Tibial nerve (tissue), 4 donors: ENCODE measurements around the gene SHTN1. TPM values are rescaled to one million over a fixed set of nuclear protein-coding genes. Genes with fewer than 3 reads are reported as not detected.

Source experiments
- DNase-seq, 2 donors: peaks; one replicate each; pipeline ENCODE4 v3.0.0-alpha.2; 2019; ENCODE audit warnings: low spot score in 2 of 2
- H3K27ac ChIP-seq, 4 donors: fragments of 200-600 bp; sonication (generic) in 3 of 4; one replicate each; pipeline ENCODE4 v1.5.1; 2017 to 2019; ENCODE audit warnings: mild to moderate bottlenecking in 1 of 4
- H3K27me3 ChIP-seq, 2 donors: fragments of 200-600 bp; sonication (generic) in 1 of 2; one replicate each; pipeline versions ENCODE4 v1.5.1 to v1.6.0; 2017 to 2019
- H3K36me3 ChIP-seq, 3 donors: fragments of 200-600 bp; sonication (generic); one replicate each; pipeline ENCODE4 v1.5.1; 2018 to 2019
- H3K4me1 ChIP-seq, 4 donors: fragments of 200-600 bp; sonication (generic) in 3 of 4; one replicate each; pipeline ENCODE4 v1.5.1; 2017 to 2019
- H3K4me3 ChIP-seq, 4 donors: fragments of 200-600 bp; sonication (generic) in 3 of 4; one replicate each; pipeline ENCODE4 v1.5.1; 2017 to 2019; ENCODE audit warnings: mild to moderate bottlenecking in 1 of 4, moderate library complexity in 1 of 4
- H3K9me3 ChIP-seq, 4 donors: fragments of 200-600 bp; sonication (generic) in 3 of 4; one replicate each; pipeline ENCODE4 v1.5.1; 2017 to 2019
- EP300 ChIP-seq, 2 donors: sonication (generic); formaldehyde crosslinking; IDR thresholded peaks; one replicate each; pipeline ENCODE4 v1.6.1; 2017; ENCODE audit warnings: antibody characterized with exemption in 2 of 2, mild to moderate bottlenecking in 1 of 2
- POLR2A ChIP-seq, 2 donors: fragments of 450-650 bp; IDR thresholded peaks; one replicate each; pipeline ENCODE4 v1.6.1; 2017; ENCODE audit warnings: antibody characterized with exemption in 2 of 2, mild to moderate bottlenecking in 2 of 2, moderate library complexity in 2 of 2
- WGBS, 2 donors: methylation state at CpG; one replicate each; pipeline ENCODE4 v1.1.5; 2018; 5-methylcytosine and 5-hydroxymethylcytosine counted together
- total RNA-seq, 4 donors: library from RNA; depleted of rRNA; stranded (reverse); fragments of >200 nt; gene quantifications; one replicate each; pipeline ENCODE4 v1.1.0, GENCODE V29; 2016
- TF ChIP-seq, protein P1 (sequence below), 5 experiments: fragments of 200-600 bp in 3 of 5; fragments of 450-650 bp in 2 of 5; sonication (generic) in 3 of 5; IDR thresholded peaks; one replicate each; pipeline ENCODE4 v1.5.1; 2016 to 2019; ENCODE audit warnings: antibody characterized with exemption in 5 of 5, mild to moderate bottlenecking in 3 of 5, moderate library complexity in 2 of 5

Gene SHTN1
- total RNA-seq, 4 donors from 2014 or later: 9.2 to 16.3 (median 15.4) TPM

DNA sequence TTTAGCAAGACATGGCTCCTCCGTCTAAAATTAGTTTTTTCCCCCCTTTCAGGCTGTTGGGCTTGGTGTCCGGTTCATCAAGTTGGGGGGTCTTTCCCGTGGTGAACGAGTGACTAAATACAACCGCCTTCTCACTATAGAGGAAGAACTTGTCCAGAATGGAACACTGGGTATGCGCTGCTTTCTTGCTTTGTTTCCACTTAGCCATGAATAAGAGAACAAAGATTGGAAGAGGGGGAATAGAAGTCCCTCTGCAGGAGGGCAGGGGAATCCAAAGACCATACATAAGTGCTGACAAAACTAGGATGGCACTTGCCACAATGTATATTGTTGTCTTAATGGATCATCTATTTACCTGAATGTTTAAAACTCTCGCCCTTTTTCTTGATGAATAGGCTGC, 125.2 kb downstream of the SHTN1 start:
- Histone ChIP-seq H3K4me1 (no peaks in the 10 kb centered on the region), H3K27ac (no peak overlapping the region), H3K9me3 (no peaks in the 10 kb centered on the region), H3K27me3 (no peaks in the 10 kb centered on the region), H3K36me3 (no peaks in the 10 kb centered on the region), H3K4me3 (no peak overlapping the region)
- 58 to 69% methylated on average over 7 of the region's 7 CpGs for WGBS, 2 donors
- DNase-seq: no peak
- TF ChIP-seq EP300 (IDR thresholded peaks at IDR 0.05): no peak

DNA sequence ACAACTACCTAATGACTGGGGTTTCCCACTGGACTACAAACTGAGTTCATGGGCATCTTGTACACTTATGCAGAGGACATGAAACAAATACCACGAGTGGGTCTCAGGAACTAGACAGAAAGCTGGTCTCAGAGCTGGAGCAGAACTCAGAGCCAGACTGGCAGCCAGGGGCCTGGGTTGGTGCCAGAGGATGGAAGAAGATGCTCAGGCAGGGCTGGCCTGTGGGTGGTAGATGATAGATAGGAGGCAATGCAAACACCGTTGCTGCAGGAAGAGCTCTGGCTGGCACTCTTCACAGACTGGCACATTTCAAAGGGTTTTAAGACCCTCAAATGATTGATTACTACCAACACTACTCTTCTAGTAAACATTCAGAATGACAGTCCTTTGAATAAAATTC, 126.9 kb downstream of the SHTN1 start:
- DNase-seq: no peak
- TF ChIP-seq POLR2A (IDR thresholded peaks at IDR 0.05) (no peak), EP300 (IDR thresholded peaks at IDR 0.05) (no peak)
- TF ChIP-seq, protein P1, sequence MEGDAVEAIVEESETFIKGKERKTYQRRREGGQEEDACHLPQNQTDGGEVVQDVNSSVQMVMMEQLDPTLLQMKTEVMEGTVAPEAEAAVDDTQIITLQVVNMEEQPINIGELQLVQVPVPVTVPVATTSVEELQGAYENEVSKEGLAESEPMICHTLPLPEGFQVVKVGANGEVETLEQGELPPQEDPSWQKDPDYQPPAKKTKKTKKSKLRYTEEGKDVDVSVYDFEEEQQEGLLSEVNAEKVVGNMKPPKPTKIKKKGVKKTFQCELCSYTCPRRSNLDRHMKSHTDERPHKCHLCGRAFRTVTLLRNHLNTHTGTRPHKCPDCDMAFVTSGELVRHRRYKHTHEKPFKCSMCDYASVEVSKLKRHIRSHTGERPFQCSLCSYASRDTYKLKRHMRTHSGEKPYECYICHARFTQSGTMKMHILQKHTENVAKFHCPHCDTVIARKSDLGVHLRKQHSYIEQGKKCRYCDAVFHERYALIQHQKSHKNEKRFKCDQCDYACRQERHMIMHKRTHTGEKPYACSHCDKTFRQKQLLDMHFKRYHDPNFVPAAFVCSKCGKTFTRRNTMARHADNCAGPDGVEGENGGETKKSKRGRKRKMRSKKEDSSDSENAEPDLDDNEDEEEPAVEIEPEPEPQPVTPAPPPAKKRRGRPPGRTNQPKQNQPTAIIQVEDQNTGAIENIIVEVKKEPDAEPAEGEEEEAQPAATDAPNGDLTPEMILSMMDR (IDR thresholded peaks at IDR 0.05): no peak
- 81 to 86% methylated on average over 2 of the region's 2 CpGs for WGBS, 2 donors
- Histone ChIP-seq H3K4me1 (no peaks in the 10 kb centered on the region), H3K27ac (no peak overlapping the region), H3K27me3 (no peaks in the 10 kb centered on the region), H3K4me3 (no peak overlapping the region), H3K9me3 (no peaks in the 10 kb centered on the region), H3K36me3 (no peaks in the 10 kb centered on the region)

DNA sequence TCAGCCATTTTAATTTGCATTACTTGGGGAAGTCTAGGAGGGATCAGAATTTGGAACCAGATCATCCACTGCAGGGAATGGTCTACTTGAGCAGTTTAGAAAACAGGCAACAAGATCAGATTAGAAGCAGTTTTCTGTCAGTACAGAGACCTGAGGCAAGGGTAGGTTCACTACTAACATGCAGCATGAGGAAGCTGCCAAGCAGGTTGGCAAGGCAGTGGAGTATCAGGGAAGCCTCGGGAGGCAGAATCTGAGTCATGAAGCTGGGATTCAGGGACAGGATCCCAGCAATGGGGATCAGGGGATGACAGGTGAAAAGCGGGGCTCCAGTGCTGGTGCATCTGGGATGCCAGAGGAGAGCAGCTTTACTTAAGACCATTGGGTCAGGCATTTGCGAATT, 127.6 kb downstream of the SHTN1 start:
- Histone ChIP-seq H3K4me3 (no peak overlapping the region), H3K36me3 (no peaks in the 10 kb centered on the region), H3K27me3 (no peaks in the 10 kb centered on the region), H3K4me1 (no peaks in the 10 kb centered on the region), H3K9me3 (no peaks in the 10 kb centered on the region), H3K27ac (no peak overlapping the region)
- no peak for DNase-seq
- WGBS, 2 donors: 91 to 97% methylated on average over 3 of the region's 3 CpGs
- TF ChIP-seq, protein P1 (IDR thresholded peaks at IDR 0.05): no peak

DNA sequence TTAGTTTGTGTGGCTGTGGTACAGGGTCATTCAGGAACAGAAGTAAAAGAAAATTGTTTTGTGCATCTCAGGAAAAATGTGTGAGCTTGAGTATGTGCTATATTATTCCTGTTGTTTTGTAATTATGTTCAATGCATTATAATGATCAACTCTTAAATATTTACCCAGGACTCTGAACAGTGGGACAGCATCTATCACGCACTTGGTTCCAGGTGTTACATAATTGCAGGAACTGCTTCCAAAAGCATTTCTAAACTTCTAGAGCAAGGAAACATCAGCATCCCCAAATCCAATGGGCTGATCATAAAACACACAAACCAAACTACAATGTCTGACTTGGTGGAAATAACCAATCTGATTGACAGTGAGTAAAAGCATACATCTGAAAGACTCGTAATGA, 129.1 kb downstream of the SHTN1 start:
- 96 to 97% methylated on average over 2 of the region's 2 CpGs for WGBS, 2 donors
- H3K9me3 ChIP-seq: no peaks in the 10 kb centered on the region
- H3K27ac ChIP-seq: no peak overlapping the region
- H3K27me3 ChIP-seq: no peaks in the 10 kb centered on the region
- H3K4me3 ChIP-seq: no peak overlapping the region
- H3K36me3 ChIP-seq: no peaks in the 10 kb centered on the region
- no peak for DNase-seq
- TF ChIP-seq POLR2A (IDR thresholded peaks at IDR 0.05) (no peak), EP300 (IDR thresholded peaks at IDR 0.05) (no peak)
- TF ChIP-seq, protein P1 (IDR thresholded peaks at IDR 0.05): no peak
- no peaks in the 10 kb centered on the region for H3K4me1 ChIP-seq

DNA sequence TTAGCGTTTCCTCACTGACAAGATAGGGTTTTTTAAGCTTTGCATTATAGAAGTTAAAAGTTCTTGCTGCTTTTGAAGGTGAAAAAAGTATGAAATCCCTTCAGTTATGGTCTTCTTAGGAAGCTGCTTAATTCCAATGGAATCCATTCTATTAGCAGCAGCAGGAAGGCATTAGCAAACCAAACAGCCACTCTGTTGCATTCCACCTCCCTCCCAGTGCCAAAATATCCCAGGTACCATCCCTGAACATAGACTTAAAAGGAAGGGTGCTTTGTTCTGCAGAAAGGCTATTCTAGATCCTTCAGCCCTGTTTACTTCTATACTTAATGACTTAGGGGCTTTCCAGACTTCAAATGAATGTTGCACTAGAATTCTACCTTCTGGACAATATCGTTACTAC, 131.9 kb downstream of the SHTN1 start:
- Histone ChIP-seq H3K36me3 (no peaks in the 10 kb centered on the region), H3K9me3 (no peaks in the 10 kb centered on the region), H3K4me3 (no peak overlapping the region), H3K4me1 (no peaks in the 10 kb centered on the region), H3K27ac (no peak overlapping the region), H3K27me3 (no peaks in the 10 kb centered on the region)
- no peak for DNase-seq
- 50 to 56% methylated on average over 2 of the region's 2 CpGs for WGBS, 2 donors
- TF ChIP-seq POLR2A (IDR thresholded peaks at IDR 0.05) (no peak), EP300 (IDR thresholded peaks at IDR 0.05) (no peak)
- TF ChIP-seq, protein P1 (IDR thresholded peaks at IDR 0.05): no peak

DNA sequence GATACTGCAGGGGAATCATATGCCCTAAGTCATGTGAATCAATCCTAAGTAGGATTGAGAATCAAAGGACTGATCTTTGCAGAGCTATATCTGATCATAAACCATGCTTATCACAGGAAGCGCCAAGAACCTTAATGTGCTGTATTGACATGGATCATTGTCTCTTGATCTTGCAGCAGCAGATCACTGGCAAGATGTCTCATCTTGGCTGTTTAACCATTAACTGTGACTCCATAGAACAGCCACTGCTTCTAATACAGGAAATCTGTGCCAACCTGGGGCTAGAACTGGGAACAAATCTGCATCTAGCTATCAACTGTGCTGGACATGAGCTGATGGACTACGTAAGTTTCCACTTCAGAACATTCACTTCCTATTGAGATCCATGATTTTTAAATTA, 134.0 kb downstream of the SHTN1 start:
- Histone ChIP-seq H3K9me3 (no peaks in the 10 kb centered on the region), H3K36me3 (no peaks in the 10 kb centered on the region), H3K4me3 (no peak overlapping the region), H3K27ac (no peak overlapping the region), H3K27me3 (no peaks in the 10 kb centered on the region), H3K4me1 (no peaks in the 10 kb centered on the region)
- TF ChIP-seq EP300 (IDR thresholded peaks at IDR 0.05) (no peak), POLR2A (IDR thresholded peaks at IDR 0.05) (no peak)
- TF ChIP-seq, protein P1 (IDR thresholded peaks at IDR 0.05): no peak
- no peak for DNase-seq
- WGBS, 2 donors: 95 to 100% methylated on average over 2 of the region's 2 CpGs
